Skin epidermis (tissue), 12 donors: ENCODE measurements around the gene ARHGAP45.
A peak's percentile ranks its signal among the peaks of the same experiment; 100 is the strongest.
"Not testable (repeated sequence)": the region's sequence is repeated elsewhere in the genome, so short reads cannot be mapped to it uniquely, and the experiment has no call there.

Experiments used
- H3K27ac ChIP-seq, 21 experiments: fragments of 200-600 bp; sonication (generic) in 11 of 21; one replicate each; pipeline ENCODE4 v1.5.0; 2020; ENCODE audit warnings: mild to moderate bottlenecking in 3 of 21, inconsistent platforms in 2 of 21, moderate library complexity in 2 of 21
- H3K4me3 ChIP-seq, 7 experiments: fragments of 200-600 bp; sonication (generic) in 2 of 7; one replicate each; pipeline ENCODE4 v1.5.0; 2020; ENCODE audit warnings: inconsistent platforms in 2 of 7, mild to moderate bottlenecking in 2 of 7, moderate library complexity in 1 of 7

The ARHGAP45 gene

GRCh38 chr19:1122972-1123363 is 56.0 kb downstream of the ARHGAP45 start:
- Histone ChIP-seq H3K27ac (peak overlapping the region in 2 of 21 experiments; percentile 3 to 46), H3K4me3 (no peak overlapping the region)

DNA sequence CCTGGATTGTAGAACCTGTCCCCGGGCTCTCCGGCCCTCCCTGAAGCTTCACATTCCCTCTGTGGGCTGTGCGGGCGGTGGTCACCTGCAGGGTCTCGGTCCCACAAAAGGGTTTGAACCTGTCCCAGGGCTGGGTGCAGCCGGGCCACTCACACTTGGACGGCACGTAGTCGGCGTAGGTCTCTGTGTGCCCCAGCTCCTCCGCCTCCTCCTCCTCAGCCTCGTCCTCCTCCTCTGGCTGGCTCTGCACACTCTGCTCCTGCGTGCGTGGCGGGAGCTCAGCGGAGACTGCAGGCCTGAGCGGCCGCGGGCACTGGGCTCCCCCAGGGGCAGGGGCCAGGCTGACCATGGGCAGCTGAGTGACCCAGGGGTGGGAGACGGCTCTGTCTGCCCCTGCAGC is 56.4 kb downstream of the ARHGAP45 start:
- no peak overlapping the region for H3K4me3 ChIP-seq

DNA sequence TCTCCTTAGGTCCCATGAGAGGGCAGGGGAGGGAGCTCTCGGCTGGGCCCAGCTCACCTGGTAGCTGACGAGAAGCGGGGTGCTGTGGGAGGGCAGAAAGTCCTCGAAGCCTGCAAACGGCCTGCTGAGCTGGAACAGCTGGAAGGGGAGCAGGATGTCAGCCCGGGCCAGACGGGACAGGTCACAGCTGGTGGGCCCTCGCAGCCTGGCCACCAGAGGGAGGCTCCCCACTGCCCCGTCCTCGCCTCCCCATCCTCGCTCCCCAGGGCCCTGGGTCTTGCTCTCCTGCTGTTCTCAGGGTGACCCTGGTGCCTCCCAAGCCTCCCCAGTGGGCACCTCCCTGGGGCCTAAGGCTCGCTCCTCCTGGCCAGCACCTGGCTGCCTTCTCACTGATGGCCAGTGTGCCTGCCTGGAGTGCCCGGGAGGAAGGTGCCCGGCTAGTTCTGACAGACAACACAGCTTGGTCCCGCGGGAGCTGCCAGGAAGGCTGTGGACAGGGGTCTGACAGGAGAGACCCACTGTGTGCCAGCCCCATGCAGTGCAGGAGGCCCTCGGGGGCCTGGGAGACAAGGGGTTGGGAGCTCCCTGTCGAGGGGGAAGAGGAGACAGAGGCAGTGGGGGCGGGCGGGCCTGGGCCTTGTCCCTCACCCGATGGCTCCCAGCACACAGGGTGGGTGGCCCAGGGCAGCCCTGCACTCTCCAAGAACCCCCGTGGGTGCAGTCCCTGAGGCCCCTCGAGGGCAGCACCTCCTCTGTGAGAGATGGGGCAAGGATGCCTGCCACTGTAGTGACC is 57.1 kb downstream of the ARHGAP45 start:
- Histone ChIP-seq H3K4me3 (no peak overlapping the region), H3K27ac (peak overlapping the region in 12 of 21 experiments; percentile 4 to 73 (median 42))

More for the DNA sequence above, 56.4 kb downstream of the ARHGAP45 start:
- H3K27ac ChIP-seq = peak overlapping the region in 9 of 21 experiments; percentile 3 to 73 (median 46)

GRCh38 chr19:1125601-1126467 is 58.9 kb downstream of the ARHGAP45 start:
- Histone ChIP-seq H3K4me3 (no peak overlapping the region), H3K27ac (peak overlapping the region in 18 of 21 experiments; percentile 0 to 75 (median 54))

GRCh38 chr19:1126984-1127760 is 60.2 kb downstream of the ARHGAP45 start:
- peak overlapping the region in 16 of 21 experiments; percentile 7 to 75 (median 52) for H3K27ac ChIP-seq

GRCh38 chr19:1128106-1128505 is 61.1 kb downstream of the ARHGAP45 start:
- no peak overlapping the region for H3K4me3 ChIP-seq
- H3K27ac ChIP-seq = peak overlapping the region in 5 of 21 experiments; percentile 2 to 60 (median 44)

More at GRCh38 chr19:1126984-1127760, 60.2 kb downstream of the ARHGAP45 start:
- H3K4me3 ChIP-seq = peak overlapping the region in 1 of 7 experiments; percentile 4

GRCh38 chr19:1129084-1129483 is 62.1 kb downstream of the ARHGAP45 start:
- H3K4me3 ChIP-seq = not testable (repeated sequence)
- H3K27ac ChIP-seq = peak overlapping the region in 7 of 21 experiments; percentile 44 to 100 (median 97)

GRCh38 chr19:1129535-1129934 is 62.6 kb downstream of the ARHGAP45 start:
- Histone ChIP-seq H3K27ac (peak overlapping the region in 10 of 21 experiments; percentile 23 to 100 (median 98)), H3K4me3 (peak overlapping the region in 3 of 7 experiments; percentile 69 to 80 (median 71))

DNA sequence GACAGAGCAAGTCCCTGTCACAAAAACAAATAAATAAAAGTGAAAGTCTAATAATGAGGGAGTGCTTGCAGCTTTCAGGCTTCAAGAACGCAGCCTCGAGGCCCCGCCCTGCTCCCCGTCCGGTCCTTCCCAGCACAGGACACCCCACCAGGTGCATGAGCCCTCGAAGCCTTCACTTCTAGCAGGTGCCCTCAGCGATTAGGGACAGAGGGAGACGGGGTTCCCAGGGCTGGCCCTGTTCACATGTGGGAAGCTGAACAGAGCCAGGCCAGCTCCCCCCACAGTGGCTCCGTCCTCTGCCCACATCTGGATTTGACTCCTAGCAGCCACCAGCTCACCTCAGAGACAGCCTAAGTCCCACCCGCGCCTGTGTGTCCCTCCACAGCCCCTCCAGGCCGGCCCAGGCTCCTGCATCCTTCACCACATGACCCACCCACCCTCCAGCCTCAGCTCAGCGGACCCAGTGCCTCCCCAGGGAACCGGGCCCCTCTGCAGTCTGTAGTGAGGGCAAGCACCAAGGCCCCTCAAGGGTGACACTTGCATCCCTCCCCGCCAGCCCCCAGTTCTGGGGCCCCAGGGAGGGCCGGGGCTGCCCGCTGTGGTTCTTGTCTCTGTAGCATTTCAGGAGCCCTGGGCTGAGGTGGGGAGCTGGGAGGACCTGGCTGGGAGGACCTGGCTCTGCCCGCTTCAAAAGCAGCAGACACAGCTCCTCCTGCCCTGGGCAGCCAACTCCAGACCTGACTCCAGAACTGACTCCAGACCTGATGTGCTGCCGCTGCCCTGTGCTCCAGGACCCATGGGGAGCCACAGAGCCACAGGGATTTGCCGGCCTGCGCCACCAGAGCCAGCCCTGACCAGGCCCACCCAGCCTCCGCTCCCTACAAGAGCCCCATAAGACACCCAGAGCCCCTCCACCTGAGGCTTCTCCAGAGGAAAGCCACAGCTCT is 64.1 kb downstream of the ARHGAP45 start:
- Histone ChIP-seq H3K27ac (peak overlapping the region; percentile 86 to 100 (median 97)), H3K4me3 (peak overlapping the region; percentile 52 to 80 (median 71))

- Histone ChIP-seq H3K4me3 (peak overlapping the region; percentile 52 to 80 (median 71)), H3K27ac (peak overlapping the region; percentile 86 to 100 (median 97))
These were observed 65.0 kb downstream of the ARHGAP45 start for GRCh38 chr19:1131718-1132551.

- Histone ChIP-seq H3K4me3 (peak overlapping the region; percentile 52 to 80 (median 71)), H3K27ac (peak overlapping the region; percentile 86 to 100 (median 97))
These were observed 65.8 kb downstream of the ARHGAP45 start for GRCh38 chr19:1132552-1133383.

GRCh38 chr19:1133471-1133929 is 66.5 kb downstream of the ARHGAP45 start:
- Histone ChIP-seq H3K4me3 (peak overlapping the region in 4 of 7 experiments; percentile 5 to 80 (median 68)), H3K27ac (peak overlapping the region; percentile 86 to 100 (median 97))

GRCh38 chr19:1134431-1134830 is 67.5 kb downstream of the ARHGAP45 start:
- H3K27ac ChIP-seq = peak overlapping the region in 16 of 21 experiments; percentile 95 to 100 (median 98)

DNA sequence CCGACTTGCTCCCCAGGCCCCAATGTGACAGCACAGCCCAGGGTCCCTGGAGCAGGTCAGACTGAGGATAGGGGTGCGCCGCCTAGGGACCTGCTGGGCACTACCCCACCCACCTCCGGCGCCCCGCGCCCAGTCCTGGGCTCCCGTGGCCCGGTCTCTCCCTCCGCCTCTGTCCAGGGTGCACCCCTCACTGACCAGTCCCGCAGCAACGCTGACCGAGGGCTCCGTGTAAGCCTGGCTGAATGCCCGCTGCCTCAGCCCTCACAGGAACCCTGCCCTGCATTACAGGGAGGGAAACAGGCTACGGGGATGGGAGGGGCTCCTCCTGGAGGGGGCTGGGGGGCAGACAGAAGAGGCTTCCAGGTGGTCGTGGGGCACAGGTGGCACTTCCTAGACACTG is 68.5 kb downstream of the ARHGAP45 start:
- no peak overlapping the region for H3K4me3 ChIP-seq

More at GRCh38 chr19:1134431-1134830, 67.5 kb downstream of the ARHGAP45 start:
- no peak overlapping the region for H3K4me3 ChIP-seq

DNA sequence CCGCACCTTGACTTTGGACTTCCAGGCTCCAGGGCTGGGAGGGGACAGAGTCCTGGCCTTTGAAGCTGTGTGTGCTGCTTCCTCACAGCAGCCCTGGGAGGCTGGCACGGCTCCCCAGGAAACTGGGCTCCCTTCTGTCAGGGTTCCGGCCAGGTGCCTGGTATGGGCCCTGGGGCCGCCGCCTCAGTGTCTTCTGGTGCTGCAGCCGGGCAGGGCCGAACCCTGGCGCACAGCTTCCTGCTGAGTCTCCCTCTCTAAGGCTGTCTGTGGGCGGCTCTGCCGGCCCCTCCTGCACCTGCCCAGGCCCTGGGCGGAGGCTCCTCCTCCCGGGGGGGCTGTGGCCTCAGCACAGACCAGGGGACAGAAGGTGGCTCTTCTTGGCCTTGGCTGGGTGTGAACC is 69.2 kb downstream of the ARHGAP45 start:
- peak overlapping the region in 13 of 21 experiments; percentile 19 to 100 (median 70) for H3K27ac ChIP-seq
- no peak overlapping the region for H3K4me3 ChIP-seq

More for the DNA sequence above, 68.5 kb downstream of the ARHGAP45 start:
- peak overlapping the region in 15 of 21 experiments; percentile 11 to 100 (median 67) for H3K27ac ChIP-seq
